ENCODE data around the gene BCL7C.

The BCL7C gene

GRCh38 chr16:30937692-30938091 is 43.8 kb upstream of the BCL7C start:
- Histone ChIP-seq H3K27me3 (ENCODE audit: insufficient read depth, low read length, poor library complexity, severe bottlenecking) (no peaks in the 10 kb centered on the region), H3K79me2 (ENCODE audit: insufficient read depth, low read length) (no peaks in the 10 kb centered on the region), H3K9me3 (ENCODE audit: insufficient read depth, low read depth, low read length) (no peaks in the 10 kb centered on the region), H3K4me2 (ENCODE audit: low read depth, low read length, poor library complexity, severe bottlenecking) (peak overlapping the region; percentile 60), H3K9me2 (replicated peaks; ENCODE audit: low read depth, low read length) (no peaks in the 10 kb centered on the region), H3K36me3 (ENCODE audit: insufficient read depth, low read length) (peaks cover 5% of the 10 kb centered on the region; the same call in 1 of the 2 replicates), H4K20me1 (ENCODE audit: insufficient read depth, low read length, poor library complexity, severe bottlenecking) (no peaks in the 10 kb centered on the region), H3K4me1 (ENCODE audit: insufficient read depth, low read length, poor library complexity, severe bottlenecking) (peaks cover 36% of the 10 kb centered on the region), H3K4me3 (ENCODE audit: low read length, poor library complexity, severe bottlenecking) (no peak overlapping the region), H2AFZ (ENCODE audit: low read length) (no peak overlapping the region), H3F3A (ENCODE audit: low read depth) (no peaks in the 10 kb centered on the region), H3K9ac (ENCODE audit: low read depth, low read length, poor library complexity, severe bottlenecking) (peak overlapping the region; percentile 39)
- no peak for TF ChIP-seq EZH2phosphoT487 (IDR thresholded peaks at IDR 0.05; ENCODE audit: borderline replicate concordance)
- TF ChIP-seq CTCF (conservative IDR thresholded peaks at IDR 0.05; ENCODE audit: low read length), result no peak

GRCh38 chr16:30934827-30935557 is 41.1 kb upstream of the BCL7C start:
- no peaks in the 10 kb centered on the region for H3K9me3 ChIP-seq (ENCODE audit: insufficient read depth, low read depth, low read length)
- TF ChIP-seq CTCF (conservative IDR thresholded peaks at IDR 0.05; ENCODE audit: low read length) (peak; percentile 90), EZH2phosphoT487 (IDR thresholded peaks at IDR 0.05; ENCODE audit: borderline replicate concordance) (no peak)

GRCh38 chr16:30931068-30931650 is 37.3 kb upstream of the BCL7C start:
- Histone ChIP-seq H4K20me1 (ENCODE audit: insufficient read depth, low read length, poor library complexity, severe bottlenecking) (no peaks in the 10 kb centered on the region), H3K9me2 (replicated peaks; ENCODE audit: low read depth, low read length) (no peaks in the 10 kb centered on the region), H3K36me3 (ENCODE audit: insufficient read depth, low read length) (peaks cover 26% of the 10 kb centered on the region; the same call in 1 of the 2 replicates), H3F3A (ENCODE audit: low read depth) (no peaks in the 10 kb centered on the region), H3K4me1 (ENCODE audit: insufficient read depth, low read length, poor library complexity, severe bottlenecking) (peaks cover 25% of the 10 kb centered on the region), H3K27me3 (ENCODE audit: insufficient read depth, low read length, poor library complexity, severe bottlenecking) (no peaks in the 10 kb centered on the region), H3K9me3 (ENCODE audit: insufficient read depth, low read depth, low read length) (no peaks in the 10 kb centered on the region), H3K4me3 (ENCODE audit: low read length, poor library complexity, severe bottlenecking) (no peak overlapping the region), H2AFZ (ENCODE audit: low read length) (no peak overlapping the region), H3K4me2 (ENCODE audit: low read depth, low read length, poor library complexity, severe bottlenecking) (no peak overlapping the region), H3K9ac (ENCODE audit: low read depth, low read length, poor library complexity, severe bottlenecking) (no peak overlapping the region), H3K79me2 (ENCODE audit: insufficient read depth, low read length) (peaks cover 12% of the 10 kb centered on the region; the same call in 1 of the 2 replicates)
- TF ChIP-seq CTCF (conservative IDR thresholded peaks at IDR 0.05; ENCODE audit: low read length) (no peak), EZH2phosphoT487 (IDR thresholded peaks at IDR 0.05; ENCODE audit: borderline replicate concordance) (no peak)

More at GRCh38 chr16:30934827-30935557, 41.1 kb upstream of the BCL7C start:
- peak overlapping the region; percentile 69 for H3K4me2 ChIP-seq (ENCODE audit: low read depth, low read length, poor library complexity, severe bottlenecking)
- peaks cover 27% of the 10 kb centered on the region for H3K4me1 ChIP-seq (ENCODE audit: insufficient read depth, low read length, poor library complexity, severe bottlenecking)
- H3K9me2 ChIP-seq (replicated peaks; ENCODE audit: low read depth, low read length), result no peaks in the 10 kb centered on the region
- no peaks in the 10 kb centered on the region for H3K27me3 ChIP-seq (ENCODE audit: insufficient read depth, low read length, poor library complexity, severe bottlenecking)
- H3F3A ChIP-seq (ENCODE audit: low read depth), result no peaks in the 10 kb centered on the region
- H3K36me3 ChIP-seq (ENCODE audit: insufficient read depth, low read length), result peaks cover 21% of the 10 kb centered on the region; the same call in 1 of the 2 replicates
- no peaks in the 10 kb centered on the region for H3K79me2 ChIP-seq (ENCODE audit: insufficient read depth, low read length)
- H2AFZ ChIP-seq (ENCODE audit: low read length), result no peak overlapping the region
- peak overlapping the region; percentile 36 for H3K4me3 ChIP-seq (ENCODE audit: low read length, poor library complexity, severe bottlenecking)
- no peaks in the 10 kb centered on the region for H4K20me1 ChIP-seq (ENCODE audit: insufficient read depth, low read length, poor library complexity, severe bottlenecking)
- H3K9ac ChIP-seq (ENCODE audit: low read depth, low read length, poor library complexity, severe bottlenecking), result no peak overlapping the region

Measured in Loucy (cell line).